ENCODE results near the gene CDH4.
"Not testable (repeated sequence)": the region's sequence is repeated elsewhere in the genome, so short reads cannot be mapped to it uniquely, and the experiment has no call there.

Gene CDH4

GRCh38 chr20:61439251-61439650 is 187.2 kb downstream of the CDH4 start:
- no peak for DNase-seq (ENCODE audit: low read depth)

GRCh38 chr20:61440548-61441055 is 188.5 kb downstream of the CDH4 start:
- DNase-seq (ENCODE audit: low read depth), result no peak

- DNase-seq (ENCODE audit: low read depth), result no peak
These were observed 189.5 kb downstream of the CDH4 start for GRCh38 chr20:61441537-61441936.

- DNase-seq (ENCODE audit: low read depth), result no peak
These were observed 190.1 kb downstream of the CDH4 start for GRCh38 chr20:61442075-61442670.

GRCh38 chr20:61442718-61443117 is 190.7 kb downstream of the CDH4 start:
- no peak for DNase-seq (ENCODE audit: low read depth)

GRCh38 chr20:61443443-61444126 is 191.5 kb downstream of the CDH4 start:
- DNase-seq (ENCODE audit: low read depth), result no peak

- no peak for DNase-seq (ENCODE audit: low read depth)
These were observed 192.6 kb downstream of the CDH4 start for GRCh38 chr20:61444637-61445036.

- no peak for DNase-seq (ENCODE audit: low read depth)
These were observed 193.1 kb downstream of the CDH4 start for GRCh38 chr20:61445138-61445537.

GRCh38 chr20:61445741-61446140 is 193.7 kb downstream of the CDH4 start:
- DNase-seq (ENCODE audit: low read depth), result no peak

- DNase-seq (ENCODE audit: low read depth), result no peak
These were observed 195.9 kb downstream of the CDH4 start for GRCh38 chr20:61447952-61448351.

- no peak for DNase-seq (ENCODE audit: low read depth)
These were observed 196.3 kb downstream of the CDH4 start for GRCh38 chr20:61448386-61448785.

- no peak for DNase-seq (ENCODE audit: low read depth)
These were observed 197.1 kb downstream of the CDH4 start for GRCh38 chr20:61449057-61449609.

- DNase-seq (ENCODE audit: low read depth), result no peak
These were observed 197.9 kb downstream of the CDH4 start for GRCh38 chr20:61449916-61450315.

GRCh38 chr20:61450549-61450948 is 198.5 kb downstream of the CDH4 start:
- DNase-seq (ENCODE audit: low read depth), result no peak

GRCh38 chr20:61451009-61451408 is 198.9 kb downstream of the CDH4 start:
- DNase-seq (ENCODE audit: low read depth), result no peak

- no peak for DNase-seq (ENCODE audit: low read depth)
These were observed 199.9 kb downstream of the CDH4 start for GRCh38 chr20:61451953-61452352.

GRCh38 chr20:61453219-61453618 is 201.2 kb downstream of the CDH4 start:
- DNase-seq (ENCODE audit: low read depth), result no peak

- DNase-seq (ENCODE audit: low read depth), result not testable (repeated sequence)
These were observed 201.6 kb downstream of the CDH4 start for GRCh38 chr20:61453623-61454022.

GRCh38 chr20:61454053-61454452 is 202.0 kb downstream of the CDH4 start:
- no peak for DNase-seq (ENCODE audit: low read depth)

- DNase-seq (ENCODE audit: low read depth), result no peak
These were observed 203.6 kb downstream of the CDH4 start for GRCh38 chr20:61455508-61456215.

GRCh38 chr20:61457725-61458124 is 205.7 kb downstream of the CDH4 start:
- DNase-seq (ENCODE audit: low read depth), result no peak

GRCh38 chr20:61458146-61458746 is 206.2 kb downstream of the CDH4 start:
- no peak for DNase-seq (ENCODE audit: low read depth)
